Measurements from ENCODE around the gene ZNF611. TPM values are rescaled to one million over a fixed set of nuclear protein-coding genes. Genes with fewer than 3 reads are reported as not detected.

ZNF611 gene
- total and polyA plus RNA-seq, 2 of the 13 experiments (the other 11 are each of a cell fraction or from before 2014, with no cell fraction given): 2.7 to 4.1 TPM

- TF ChIP-seq SP1 (IDR thresholded peaks at IDR 0.05): no peak
- TF ChIP-seq SP1 (CRISPR knock-in tag; IDR thresholded peaks at IDR 0.05): peak; percentile 40
- no peak for TF ChIP-seq ZMAT3 (CRISPR knock-in tag; conservative IDR thresholded peaks at IDR 0.05)
- TF ChIP-seq ZBTB43 (CRISPR knock-in tag; conservative IDR thresholded peaks at IDR 0.05): no peak
- no peak for TF ChIP-seq SMYD3 (CRISPR knock-in tag; IDR thresholded peaks at IDR 0.05)
- TF ChIP-seq ZC3H13 (CRISPR knock-in tag; IDR thresholded peaks at IDR 0.05): no peak
- TF ChIP-seq ZNF337 (CRISPR knock-in tag; IDR thresholded peaks at IDR 0.05; ENCODE audit: borderline replicate concordance, low read depth): no peak
- TF ChIP-seq ZBTB25 (CRISPR knock-in tag; IDR thresholded peaks at IDR 0.05): no peak
- TF ChIP-seq TAF1 (CRISPR knock-in tag; IDR thresholded peaks at IDR 0.05): peak; percentile 21; the same call in 1 of the 2 replicates
- no peak for TF ChIP-seq ZNF616 (CRISPR knock-in tag; IDR thresholded peaks at IDR 0.05; ENCODE audit: low read depth)
- no peak for TF ChIP-seq ZNF296 (CRISPR knock-in tag; conservative IDR thresholded peaks at IDR 0.05)
- TF ChIP-seq ZNF513 (CRISPR knock-in tag; conservative IDR thresholded peaks at IDR 0.05): no peak
- TF ChIP-seq RFX1 (IDR thresholded peaks at IDR 0.05): no peak
- TF ChIP-seq CHCHD3 (CRISPR knock-in tag; IDR thresholded peaks at IDR 0.05): no peak
- no peak for TF ChIP-seq KLF11 (CRISPR knock-in tag; IDR thresholded peaks at IDR 0.05)
- TF ChIP-seq THAP8 (CRISPR knock-in tag; IDR thresholded peaks at IDR 0.05; ENCODE audit: borderline replicate concordance): no peak
- TF ChIP-seq, protein P1, sequence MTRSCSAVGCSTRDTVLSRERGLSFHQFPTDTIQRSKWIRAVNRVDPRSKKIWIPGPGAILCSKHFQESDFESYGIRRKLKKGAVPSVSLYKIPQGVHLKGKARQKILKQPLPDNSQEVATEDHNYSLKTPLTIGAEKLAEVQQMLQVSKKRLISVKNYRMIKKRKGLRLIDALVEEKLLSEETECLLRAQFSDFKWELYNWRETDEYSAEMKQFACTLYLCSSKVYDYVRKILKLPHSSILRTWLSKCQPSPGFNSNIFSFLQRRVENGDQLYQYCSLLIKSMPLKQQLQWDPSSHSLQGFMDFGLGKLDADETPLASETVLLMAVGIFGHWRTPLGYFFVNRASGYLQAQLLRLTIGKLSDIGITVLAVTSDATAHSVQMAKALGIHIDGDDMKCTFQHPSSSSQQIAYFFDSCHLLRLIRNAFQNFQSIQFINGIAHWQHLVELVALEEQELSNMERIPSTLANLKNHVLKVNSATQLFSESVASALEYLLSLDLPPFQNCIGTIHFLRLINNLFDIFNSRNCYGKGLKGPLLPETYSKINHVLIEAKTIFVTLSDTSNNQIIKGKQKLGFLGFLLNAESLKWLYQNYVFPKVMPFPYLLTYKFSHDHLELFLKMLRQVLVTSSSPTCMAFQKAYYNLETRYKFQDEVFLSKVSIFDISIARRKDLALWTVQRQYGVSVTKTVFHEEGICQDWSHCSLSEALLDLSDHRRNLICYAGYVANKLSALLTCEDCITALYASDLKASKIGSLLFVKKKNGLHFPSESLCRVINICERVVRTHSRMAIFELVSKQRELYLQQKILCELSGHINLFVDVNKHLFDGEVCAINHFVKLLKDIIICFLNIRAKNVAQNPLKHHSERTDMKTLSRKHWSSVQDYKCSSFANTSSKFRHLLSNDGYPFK (CRISPR knock-in tag; IDR thresholded peaks at IDR 0.05; ENCODE audit: borderline replicate concordance): peak; percentile 54; the same call in 1 of the 2 replicates
- TF ChIP-seq HMG20A (CRISPR knock-in tag; IDR thresholded peaks at IDR 0.05; ENCODE audit: borderline replicate concordance): no peak
- peak; percentile 20; the same call in 1 of the 2 replicates for TF ChIP-seq GABPA (IDR thresholded peaks at IDR 0.05; ENCODE audit: low read depth, low read length)
- TF ChIP-seq GABPA (CRISPR knock-in tag; IDR thresholded peaks at IDR 0.05; ENCODE audit: low read depth): peak; percentile 63
- TF ChIP-seq, protein P2, sequence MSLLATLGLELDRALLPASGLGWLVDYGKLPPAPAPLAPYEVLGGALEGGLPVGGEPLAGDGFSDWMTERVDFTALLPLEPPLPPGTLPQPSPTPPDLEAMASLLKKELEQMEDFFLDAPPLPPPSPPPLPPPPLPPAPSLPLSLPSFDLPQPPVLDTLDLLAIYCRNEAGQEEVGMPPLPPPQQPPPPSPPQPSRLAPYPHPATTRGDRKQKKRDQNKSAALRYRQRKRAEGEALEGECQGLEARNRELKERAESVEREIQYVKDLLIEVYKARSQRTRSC (CRISPR knock-in tag; IDR thresholded peaks at IDR 0.05; ENCODE audit: low read depth): no peak
Measured at GRCh38 chr19:52734893-52735661, at the start of gene ZNF611 (continued).

Measured in HepG2 (cell line).